ENCODE results near the gene AP1S3. TPM values are rescaled to one million over a fixed set of nuclear protein-coding genes. Genes with fewer than 3 reads are reported as not detected.
"Not testable (repeated sequence)": the region's sequence is repeated elsewhere in the genome, so short reads cannot be mapped to it uniquely, and the experiment has no call there.

The AP1S3 gene
- total and polyA plus RNA-seq, 5 experiments from 2014 or later, result 1.3 to 2.5 (median 1.7) TPM

DNA sequence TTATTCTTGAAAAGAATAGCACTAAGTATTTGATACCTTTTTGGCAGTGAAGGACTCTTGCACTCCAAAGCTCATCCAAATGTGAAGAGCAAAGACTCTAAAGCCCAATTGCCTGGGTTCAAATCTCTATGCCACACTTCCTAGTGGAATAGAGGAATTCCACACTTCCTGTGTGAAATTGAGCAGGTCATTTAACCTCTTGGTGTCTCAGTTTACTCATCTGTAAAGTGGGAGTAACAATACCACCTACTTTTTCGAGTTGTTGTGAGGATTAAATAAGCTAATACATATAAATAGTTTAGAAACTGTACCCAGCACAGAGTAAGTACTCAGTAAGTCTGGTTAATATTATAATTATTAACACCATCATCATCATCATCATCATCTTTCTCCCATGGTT lies 72.6 kb downstream of the AP1S3 start:
- peaks cover 0 to 23% (median 6%) of the 10 kb centered on the region in 4 donors for H3K4me1 Mint-ChIP-seq
- no peak overlapping the region for H3K4me3 Mint-ChIP-seq
- H3K36me3 Mint-ChIP-seq, result peaks cover 0 to 6% (median 2%) of the 10 kb centered on the region in 3 donors
- no peaks in the 10 kb centered on the region for H3K27me3 Mint-ChIP-seq
- H3K9me3 Mint-ChIP-seq, result peaks cover 0 to 12% (median 2%) of the 10 kb centered on the region in 9 donors
- ATAC-seq (no peak), DNase-seq (no peak)
- H3K27ac Mint-ChIP-seq, result no peak overlapping the region
- POLR2A ChIA-PET, result no interaction called here

DNA sequence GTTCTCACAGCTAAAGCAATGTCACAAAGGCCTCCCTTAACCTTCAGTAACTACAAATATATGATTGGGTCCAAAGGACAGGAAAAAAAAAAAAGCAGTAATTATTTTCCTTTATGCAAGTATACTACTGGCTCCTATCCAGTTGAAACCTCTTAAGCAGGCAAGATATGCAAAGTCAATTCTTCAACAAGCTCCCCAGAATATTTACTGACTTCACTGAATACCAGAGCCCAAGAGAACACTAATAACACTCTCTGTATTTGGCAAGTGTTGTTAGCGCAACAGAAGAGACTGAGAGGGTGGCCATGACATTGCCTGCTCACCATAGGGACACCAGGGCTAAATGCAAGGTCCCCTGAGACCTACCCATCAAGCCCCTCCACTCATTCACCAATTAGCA lies 74.5 kb downstream of the AP1S3 start:
- DNase-seq (no peak), ATAC-seq (no peak)
- POLR2A ChIA-PET, result no interaction called here
- Mint-ChIP-seq H3K36me3 (peaks cover 0 to 6% (median 2%) of the 10 kb centered on the region in 3 donors), H3K9me3 (peaks cover 0 to 12% (median 2%) of the 10 kb centered on the region in 9 donors), H3K4me1 (peaks cover 0 to 23% (median 6%) of the 10 kb centered on the region in 4 donors), H3K4me3 (no peak overlapping the region), H3K27ac (peak overlapping the region in 2 of 10 donors; percentile 4 to 58), H3K27me3 (no peaks in the 10 kb centered on the region)

DNA sequence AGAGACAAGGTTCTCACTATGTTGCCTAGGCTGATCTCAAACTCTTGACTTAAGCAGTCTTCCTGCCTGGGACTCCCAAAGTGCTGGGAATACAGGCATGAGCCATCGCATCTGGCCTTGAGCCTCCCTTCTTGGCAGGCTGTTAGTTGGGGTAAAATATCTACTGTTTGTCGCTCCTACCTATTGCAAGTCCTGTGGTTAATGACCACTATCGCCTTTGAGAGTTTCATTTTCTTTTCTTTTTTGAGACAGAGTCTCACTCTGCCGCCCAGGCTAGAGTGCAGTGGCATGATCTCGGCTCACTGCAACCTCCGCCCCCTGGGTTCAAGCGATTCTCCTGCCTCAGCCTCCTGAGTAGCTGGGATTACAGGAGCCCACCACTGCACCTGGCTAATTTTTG lies 75.6 kb downstream of the AP1S3 start:
- ATAC-seq, POLR2A ChIA-PET, H3K36me3 Mint-ChIP-seq, H3K9me3 Mint-ChIP-seq, H3K27me3 Mint-ChIP-seq: not testable (repeated sequence)
- Mint-ChIP-seq H3K4me3 (peak overlapping the region in 2 of 10 donors; percentile 63 to 81), H3K4me1 (peaks cover 0 to 23% (median 6%) of the 10 kb centered on the region in 4 donors), H3K27ac (peak overlapping the region in 6 of 10 donors; percentile 36 to 97 (median 74))
- peak in 1 of 10 donors; percentile 21 for DNase-seq

DNA sequence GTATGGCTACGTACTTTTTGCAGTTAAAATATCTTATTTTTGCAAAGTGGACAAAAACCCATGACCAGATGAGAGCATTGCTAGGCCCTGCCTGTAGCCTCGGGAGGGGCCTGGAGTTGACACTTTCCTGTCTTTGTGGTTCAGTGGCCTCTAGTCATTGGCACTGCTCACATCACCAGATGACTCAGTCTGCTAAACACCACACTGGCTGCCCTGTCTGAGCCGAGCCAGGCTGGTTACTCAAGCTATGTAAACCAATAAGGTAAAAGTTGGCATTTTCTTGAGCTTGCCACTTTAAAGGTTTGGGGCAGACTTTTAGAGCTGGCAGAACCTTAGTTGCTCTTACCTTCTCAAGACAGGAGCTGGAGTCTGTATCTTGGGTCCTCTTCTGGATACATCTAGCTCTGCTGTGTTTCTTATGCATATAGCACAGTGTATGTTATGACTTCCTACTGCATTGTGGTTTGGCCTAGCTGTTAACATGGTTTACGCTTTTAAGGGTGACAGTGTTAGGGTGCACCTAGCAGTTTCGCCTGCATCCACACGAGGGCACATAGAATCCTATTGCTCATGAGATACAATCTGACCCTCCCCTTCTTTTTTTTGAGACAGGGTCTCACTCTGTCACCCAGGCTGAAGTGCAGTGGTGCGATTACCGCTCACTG lies 76.4 kb downstream of the AP1S3 start:
- Mint-ChIP-seq H3K36me3 (peaks cover 0 to 2% (median 2%) of the 10 kb centered on the region in 3 donors), H3K27me3 (peaks cover 0 to 2% (median 0%) of the 10 kb centered on the region in 5 donors), H3K9me3 (no peaks in the 10 kb centered on the region), H3K4me1 (peaks cover 0 to 23% (median 6%) of the 10 kb centered on the region in 4 donors), H3K27ac (peak overlapping the region in 4 of 10 donors; percentile 14 to 97 (median 66)), H3K4me3 (peak overlapping the region in 2 of 10 donors; percentile 63 to 81)
- POLR2A ChIA-PET, result no interaction called here
- peak in 3 of 10 donors; percentile 16 to 58 (median 21) for DNase-seq
- ATAC-seq, result peak; percentile 45 to 64

DNA sequence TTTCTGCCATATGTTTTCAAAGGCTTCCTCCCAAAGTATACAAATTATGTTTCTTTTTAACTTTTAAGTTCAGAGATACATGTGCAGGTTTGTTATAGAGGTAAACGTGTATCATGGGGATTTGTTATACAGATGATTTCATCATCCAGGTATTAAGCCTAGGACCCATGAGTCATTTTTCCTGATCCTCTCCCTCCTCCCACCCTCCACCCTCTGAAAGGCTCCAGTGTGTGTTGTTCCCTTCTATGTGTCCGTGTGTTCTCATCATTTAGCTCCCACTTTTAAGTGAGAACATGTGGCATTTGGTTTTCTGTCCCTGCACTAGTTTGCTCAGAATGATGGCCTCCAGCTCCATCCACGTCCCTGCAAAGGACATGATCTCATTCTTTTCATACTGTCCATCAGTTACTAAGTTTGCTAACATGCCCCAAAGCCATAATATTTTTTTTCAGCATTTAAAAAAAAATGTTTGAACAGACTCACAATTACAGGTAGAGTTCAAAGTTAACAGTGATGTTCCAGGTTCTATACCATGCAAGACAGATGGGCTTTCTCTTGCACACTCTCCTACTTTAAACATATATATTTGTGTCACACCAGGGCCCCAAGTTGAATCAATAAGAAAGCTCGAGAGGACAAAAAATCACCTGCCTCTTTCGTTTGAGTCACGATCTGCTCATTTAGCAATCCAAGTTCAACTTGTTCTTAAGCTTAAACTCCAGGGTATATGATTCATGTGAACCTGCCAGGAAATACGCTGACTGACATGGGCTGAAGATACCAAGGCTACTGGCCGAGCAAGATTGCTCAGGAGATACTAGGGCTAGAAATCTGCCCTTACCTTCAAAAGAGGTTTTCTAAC lies 77.6 kb downstream of the AP1S3 start:
- H3K27me3 Mint-ChIP-seq, result peaks cover 0 to 5% (median 0%) of the 10 kb centered on the region in 5 donors
- ATAC-seq (no peak), DNase-seq (no peak)
- H3K4me1 Mint-ChIP-seq, result peaks cover 0 to 23% (median 6%) of the 10 kb centered on the region in 4 donors
- H3K4me3 Mint-ChIP-seq, result peak overlapping the region in 1 of 10 donors; percentile 81
- H3K27ac Mint-ChIP-seq, result peak overlapping the region in 5 of 10 donors; percentile 14 to 97 (median 54)
- POLR2A ChIA-PET, result no interaction called here
- peaks cover 0 to 2% (median 2%) of the 10 kb centered on the region in 3 donors for H3K36me3 Mint-ChIP-seq
- no peaks in the 10 kb centered on the region for H3K9me3 Mint-ChIP-seq

DNA sequence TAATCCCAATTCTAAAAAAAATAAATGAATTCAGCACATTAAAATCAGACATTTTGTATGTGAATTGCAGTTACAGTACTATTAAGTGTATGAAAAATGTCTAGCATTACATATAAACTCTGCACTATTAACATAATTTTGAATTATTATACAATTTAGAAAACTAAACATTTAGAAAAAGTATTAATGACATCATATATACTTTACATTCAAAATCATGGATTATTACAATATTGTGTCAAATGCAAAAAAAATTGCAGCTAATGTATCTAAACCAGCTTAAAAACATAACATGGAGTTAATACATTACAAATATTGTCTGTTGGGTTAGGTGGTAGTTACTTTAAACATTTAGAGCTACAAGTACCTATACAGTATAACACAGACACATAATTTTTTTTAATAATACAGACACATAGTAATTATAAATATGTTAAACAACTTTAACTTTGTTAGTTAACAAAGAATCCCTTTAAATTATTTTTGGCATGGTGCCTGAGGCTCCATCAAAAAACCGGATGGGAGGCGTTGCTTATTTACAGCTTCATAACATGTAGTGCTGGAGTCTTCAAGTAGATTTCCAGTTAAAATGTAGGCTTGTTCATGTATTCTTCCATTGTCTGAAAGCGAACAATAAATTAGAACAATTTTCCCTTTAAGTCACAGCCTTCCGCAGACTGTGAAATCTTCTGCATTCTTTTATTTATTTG lies 79.1 kb downstream of the AP1S3 start:
- Mint-ChIP-seq H3K27ac (no peak overlapping the region), H3K36me3 (peaks cover 0 to 2% (median 0%) of the 10 kb centered on the region in 3 donors), H3K4me3 (no peak overlapping the region), H3K4me1 (peaks cover 0 to 23% (median 6%) of the 10 kb centered on the region in 4 donors), H3K9me3 (no peaks in the 10 kb centered on the region), H3K27me3 (peaks cover 0 to 5% (median 0%) of the 10 kb centered on the region in 5 donors)
- POLR2A ChIA-PET, result no interaction called here
- no peak for DNase-seq
- no peak for ATAC-seq

DNA sequence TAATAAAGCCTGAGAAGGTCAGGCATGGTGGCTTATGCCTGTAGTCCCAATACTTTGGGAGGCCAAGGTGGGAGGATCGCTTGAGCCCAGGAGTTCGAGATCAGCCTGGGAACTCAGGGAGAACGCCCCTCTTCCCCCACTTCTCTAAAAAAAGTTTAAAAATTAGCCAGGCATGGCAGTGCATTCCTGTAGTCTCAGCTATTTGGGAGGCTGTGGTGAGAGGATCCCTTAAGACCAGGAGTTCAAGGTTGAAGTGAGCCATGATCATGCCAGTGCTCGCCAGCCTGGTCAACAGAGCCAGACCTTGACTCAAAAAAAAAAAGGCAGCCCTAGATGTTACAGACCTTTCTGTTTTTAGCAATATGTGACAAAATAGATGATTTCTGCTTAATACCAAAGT lies 83.4 kb downstream of the AP1S3 start:
- peaks cover 0 to 2% (median 0%) of the 10 kb centered on the region in 3 donors for H3K36me3 Mint-ChIP-seq
- ATAC-seq (no peak), DNase-seq (no peak)
- peaks cover 5 to 15% (median 15%) of the 10 kb centered on the region in 5 donors for H3K27me3 Mint-ChIP-seq
- no peaks in the 10 kb centered on the region for H3K4me1 Mint-ChIP-seq
- no peak overlapping the region for H3K27ac Mint-ChIP-seq
- H3K4me3 Mint-ChIP-seq, result no peak overlapping the region
- POLR2A ChIA-PET, result no interaction called here
- H3K9me3 Mint-ChIP-seq, result no peaks in the 10 kb centered on the region

DNA sequence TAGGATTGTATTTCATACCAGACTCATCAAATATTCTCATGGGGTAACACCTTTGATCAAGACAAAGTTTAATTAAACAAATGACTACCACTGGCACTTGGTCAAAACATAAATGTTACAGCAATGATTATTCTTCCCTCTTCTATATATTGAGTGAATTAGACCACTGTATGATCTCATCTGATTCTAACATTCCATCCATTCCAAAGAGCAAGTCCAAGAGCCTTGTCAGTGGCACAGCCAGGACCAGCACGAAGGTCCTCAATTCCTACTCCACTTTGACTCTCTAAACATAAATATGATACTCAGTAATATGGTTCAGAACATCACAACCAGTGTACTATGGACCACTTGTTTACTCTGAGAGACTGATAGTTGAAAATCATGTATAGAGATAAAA lies 86.4 kb downstream of the AP1S3 start:
- DNase-seq, result no peak
- no peak for ATAC-seq
- POLR2A ChIA-PET, result no interaction called here
- Mint-ChIP-seq H3K9me3 (no peaks in the 10 kb centered on the region), H3K27ac (no peak overlapping the region), H3K36me3 (peaks cover 0 to under 1% (median 0%) of the 10 kb centered on the region in 3 donors), H3K27me3 (peaks cover 9 to 36% (median 21%) of the 10 kb centered on the region in 5 donors), H3K4me1 (no peaks in the 10 kb centered on the region), H3K4me3 (no peak overlapping the region)

DNA sequence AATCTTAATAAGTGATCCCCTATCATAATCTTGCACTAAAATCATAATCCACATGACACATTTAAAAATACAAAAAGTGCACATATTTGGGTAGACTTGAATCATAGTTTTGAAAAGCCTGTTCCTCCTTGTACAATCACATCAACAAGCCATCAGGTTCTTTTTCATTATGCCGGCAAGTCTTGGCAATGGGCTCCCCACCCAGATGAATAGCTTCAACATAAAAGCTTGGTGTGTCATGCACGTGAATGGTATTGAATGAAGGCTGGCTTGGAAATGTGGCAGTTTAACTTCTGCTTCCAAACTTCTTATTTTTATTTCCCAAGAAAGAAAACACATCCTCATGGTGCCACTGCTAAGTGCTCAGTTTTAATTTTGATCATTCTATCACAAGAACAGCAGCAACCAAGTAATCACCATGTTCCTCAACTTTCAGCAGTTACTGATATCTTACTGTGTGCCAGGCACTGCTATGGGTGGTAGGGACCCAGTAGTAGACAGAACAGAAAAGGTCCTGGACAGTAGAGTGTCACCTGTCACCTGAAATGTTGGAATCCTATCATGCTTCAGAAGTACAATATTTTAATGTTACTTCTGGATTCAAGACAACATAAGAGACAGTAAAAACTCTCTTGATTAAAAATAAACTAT lies 89.9 kb downstream of the AP1S3 start:
- Mint-ChIP-seq H3K27ac (no peak overlapping the region), H3K4me1 (no peaks in the 10 kb centered on the region), H3K36me3 (no peaks in the 10 kb centered on the region), H3K27me3 (peaks cover 13 to 56% (median 30%) of the 10 kb centered on the region in 5 donors), H3K9me3 (no peaks in the 10 kb centered on the region), H3K4me3 (no peak overlapping the region)
- POLR2A ChIA-PET, result no interaction called here
- DNase-seq (no peak), ATAC-seq (no peak)

DNA sequence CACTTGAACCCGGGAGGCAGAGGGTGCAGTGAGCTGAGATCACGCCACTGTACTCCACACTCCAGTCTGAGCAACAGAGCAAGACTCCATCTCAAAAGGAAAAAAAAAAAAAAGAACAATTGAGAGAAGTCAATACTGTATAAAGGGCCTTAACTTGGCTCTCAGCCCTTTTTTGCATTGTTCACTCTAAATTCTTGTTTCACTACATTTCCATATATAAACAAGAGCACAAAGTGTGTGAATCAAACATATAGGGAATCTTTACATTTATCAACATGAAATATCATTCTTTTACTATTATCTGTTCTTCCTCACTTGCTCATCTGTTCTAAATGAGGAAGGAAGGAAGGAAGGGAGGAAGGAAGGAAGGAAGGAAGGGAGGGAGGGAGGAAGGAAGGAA lies 90.8 kb downstream of the AP1S3 start:
- no peaks in the 10 kb centered on the region for H3K9me3 Mint-ChIP-seq
- peaks cover 13 to 56% (median 30%) of the 10 kb centered on the region in 5 donors for H3K27me3 Mint-ChIP-seq
- no peaks in the 10 kb centered on the region for H3K36me3 Mint-ChIP-seq
- no peaks in the 10 kb centered on the region for H3K4me1 Mint-ChIP-seq
- H3K4me3 Mint-ChIP-seq, result no peak overlapping the region
- DNase-seq (no peak), ATAC-seq (no peak)
- POLR2A ChIA-PET, result no interaction called here
- no peak overlapping the region for H3K27ac Mint-ChIP-seq

DNA sequence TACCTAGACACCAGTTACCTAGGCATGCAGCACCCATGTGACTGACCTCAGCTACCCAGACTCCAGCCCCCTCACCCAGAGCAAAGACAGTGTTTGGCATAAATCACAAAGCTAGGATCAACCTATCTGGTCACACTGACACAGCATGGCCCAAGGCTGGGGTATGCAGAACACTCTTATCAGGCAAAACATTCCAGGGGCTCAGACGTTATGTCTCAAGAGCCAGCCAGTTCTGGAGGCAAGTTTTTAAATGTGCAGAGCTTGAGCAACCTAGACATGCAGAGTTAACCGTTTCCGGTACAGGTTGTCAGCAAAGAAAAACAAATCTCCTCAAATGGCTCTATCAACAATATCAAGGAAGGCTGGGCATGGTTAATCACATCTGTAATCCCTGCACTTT lies 92.8 kb downstream of the AP1S3 start:
- POLR2A ChIA-PET, result no interaction called here
- no peak overlapping the region for H3K27ac Mint-ChIP-seq
- H3K27me3 Mint-ChIP-seq, result peaks cover 13 to 48% (median 26%) of the 10 kb centered on the region in 5 donors
- ATAC-seq, result no peak
- no peaks in the 10 kb centered on the region for H3K36me3 Mint-ChIP-seq
- no peaks in the 10 kb centered on the region for H3K4me1 Mint-ChIP-seq
- no peak overlapping the region for H3K4me3 Mint-ChIP-seq
- H3K9me3 Mint-ChIP-seq, result no peaks in the 10 kb centered on the region
- no peak for DNase-seq

DNA sequence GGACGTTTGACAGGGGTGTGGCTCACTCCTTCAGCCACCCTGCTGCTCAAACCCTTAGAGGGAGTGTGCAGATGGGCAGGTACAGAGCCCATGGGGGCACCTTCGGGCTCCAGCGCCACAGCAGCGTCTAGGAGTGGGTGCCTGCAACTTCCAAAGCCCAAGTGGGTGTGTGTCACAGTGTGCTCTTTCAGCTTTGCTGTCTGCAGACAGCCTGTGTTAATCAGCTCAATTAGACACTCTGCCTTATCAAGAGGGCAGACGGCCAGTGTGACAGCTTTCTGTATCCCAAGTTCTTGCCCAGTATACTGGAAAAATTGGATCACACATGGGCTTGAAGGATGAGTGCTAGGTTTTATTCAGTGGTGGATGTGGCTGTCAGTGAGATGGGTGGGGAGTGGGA lies 96.7 kb downstream of the AP1S3 start:
- H3K4me1 Mint-ChIP-seq, result no peaks in the 10 kb centered on the region
- H3K4me3 Mint-ChIP-seq, result no peak overlapping the region
- POLR2A ChIA-PET, result no interaction called here
- H3K27ac Mint-ChIP-seq, result no peak overlapping the region
- peaks cover 6 to 37% (median 17%) of the 10 kb centered on the region in 5 donors for H3K27me3 Mint-ChIP-seq
- no peaks in the 10 kb centered on the region for H3K9me3 Mint-ChIP-seq
- DNase-seq, result no peak
- ATAC-seq, result no peak
- no peaks in the 10 kb centered on the region for H3K36me3 Mint-ChIP-seq

Data from naive thymus-derived CD8-positive, alpha-beta T cell (primary cell).